Measurements from ENCODE around the gene CISD1. TPM values are rescaled to one million over a fixed set of nuclear protein-coding genes. Genes with fewer than 3 reads are reported as not detected.
"Not testable (repeated sequence)": the region's sequence is repeated elsewhere in the genome, so short reads cannot be mapped to it uniquely, and the experiment has no call there.

The CISD1 gene
- total and polyA plus RNA-seq, 10 of the 15 experiments (the other 5 are each of a cell fraction or from before 2014, with no cell fraction given), result 23.0 to 162 (median 58.5) TPM

DNA sequence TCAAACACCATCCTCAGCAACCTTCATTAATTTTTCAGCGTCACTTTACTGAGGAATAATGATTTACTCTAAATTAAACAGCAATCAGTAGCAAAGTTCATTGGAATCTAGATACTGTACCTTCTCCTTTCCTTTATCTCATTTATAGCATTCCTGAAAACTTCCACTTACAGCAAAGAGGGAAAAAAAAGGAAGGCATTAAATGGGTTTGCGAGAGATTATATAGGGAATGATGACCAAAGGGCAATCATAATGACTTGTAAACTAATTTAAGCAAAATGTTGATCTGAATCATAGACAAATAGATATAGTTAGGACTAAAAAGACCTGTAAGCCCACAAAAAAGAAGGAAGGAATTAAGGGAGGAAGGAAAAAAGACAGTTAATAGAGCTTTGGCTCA lies 43.3 kb upstream of the CISD1 start:
- FAIRE-seq, result no peak
- TF ChIP-seq LARP7 (IDR thresholded peaks at IDR 0.05), result no peak
- no peak for TF ChIP-seq SREBF2 (IDR thresholded peaks at IDR 0.05; ENCODE audit: low read length)
- TF ChIP-seq YBX1 (IDR thresholded peaks at IDR 0.05), result no peak
- TF ChIP-seq CHD1 (IDR thresholded peaks at IDR 0.05; ENCODE audit: low read depth, low read length), result no peak
- TF ChIP-seq BMI1 (IDR thresholded peaks at IDR 0.05; ENCODE audit: borderline replicate concordance), result no peak
- TF ChIP-seq, protein P1, sequence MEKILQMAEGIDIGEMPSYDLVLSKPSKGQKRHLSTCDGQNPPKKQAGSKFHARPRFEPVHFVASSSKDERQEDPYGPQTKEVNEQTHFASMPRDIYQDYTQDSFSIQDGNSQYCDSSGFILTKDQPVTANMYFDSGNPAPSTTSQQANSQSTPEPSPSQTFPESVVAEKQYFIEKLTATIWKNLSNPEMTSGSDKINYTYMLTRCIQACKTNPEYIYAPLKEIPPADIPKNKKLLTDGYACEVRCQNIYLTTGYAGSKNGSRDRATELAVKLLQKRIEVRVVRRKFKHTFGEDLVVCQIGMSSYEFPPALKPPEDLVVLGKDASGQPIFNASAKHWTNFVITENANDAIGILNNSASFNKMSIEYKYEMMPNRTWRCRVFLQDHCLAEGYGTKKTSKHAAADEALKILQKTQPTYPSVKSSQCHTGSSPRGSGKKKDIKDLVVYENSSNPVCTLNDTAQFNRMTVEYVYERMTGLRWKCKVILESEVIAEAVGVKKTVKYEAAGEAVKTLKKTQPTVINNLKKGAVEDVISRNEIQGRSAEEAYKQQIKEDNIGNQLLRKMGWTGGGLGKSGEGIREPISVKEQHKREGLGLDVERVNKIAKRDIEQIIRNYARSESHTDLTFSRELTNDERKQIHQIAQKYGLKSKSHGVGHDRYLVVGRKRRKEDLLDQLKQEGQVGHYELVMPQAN (conservative IDR thresholded peaks at IDR 0.05), result no peak
- TF ChIP-seq SMC3 (IDR thresholded peaks at IDR 0.05; ENCODE audit: borderline replicate concordance, low read length), result no peak
- TF ChIP-seq, protein P2, sequence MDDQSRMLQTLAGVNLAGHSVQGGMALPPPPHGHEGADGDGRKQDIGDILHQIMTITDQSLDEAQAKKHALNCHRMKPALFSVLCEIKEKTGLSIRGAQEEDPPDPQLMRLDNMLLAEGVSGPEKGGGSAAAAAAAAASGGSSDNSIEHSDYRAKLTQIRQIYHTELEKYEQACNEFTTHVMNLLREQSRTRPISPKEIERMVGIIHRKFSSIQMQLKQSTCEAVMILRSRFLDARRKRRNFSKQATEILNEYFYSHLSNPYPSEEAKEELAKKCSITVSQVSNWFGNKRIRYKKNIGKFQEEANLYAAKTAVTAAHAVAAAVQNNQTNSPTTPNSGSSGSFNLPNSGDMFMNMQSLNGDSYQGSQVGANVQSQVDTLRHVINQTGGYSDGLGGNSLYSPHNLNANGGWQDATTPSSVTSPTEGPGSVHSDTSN (IDR thresholded peaks at IDR 0.05; ENCODE audit: insufficient replicate concordance, low read depth, low read length), result no peak
- no peak for TF ChIP-seq ETV6 (conservative IDR thresholded peaks at IDR 0.05 in 1 of 2, IDR thresholded peaks at IDR 0.05 in 1 of 2; ENCODE audit: borderline replicate concordance in 1 of 2, low read depth in 1 of 2)
- no peak for TF ChIP-seq SIX5 (IDR thresholded peaks at IDR 0.05; ENCODE audit: low read depth, low read length, severe bottlenecking)
- TF ChIP-seq, protein P3, sequence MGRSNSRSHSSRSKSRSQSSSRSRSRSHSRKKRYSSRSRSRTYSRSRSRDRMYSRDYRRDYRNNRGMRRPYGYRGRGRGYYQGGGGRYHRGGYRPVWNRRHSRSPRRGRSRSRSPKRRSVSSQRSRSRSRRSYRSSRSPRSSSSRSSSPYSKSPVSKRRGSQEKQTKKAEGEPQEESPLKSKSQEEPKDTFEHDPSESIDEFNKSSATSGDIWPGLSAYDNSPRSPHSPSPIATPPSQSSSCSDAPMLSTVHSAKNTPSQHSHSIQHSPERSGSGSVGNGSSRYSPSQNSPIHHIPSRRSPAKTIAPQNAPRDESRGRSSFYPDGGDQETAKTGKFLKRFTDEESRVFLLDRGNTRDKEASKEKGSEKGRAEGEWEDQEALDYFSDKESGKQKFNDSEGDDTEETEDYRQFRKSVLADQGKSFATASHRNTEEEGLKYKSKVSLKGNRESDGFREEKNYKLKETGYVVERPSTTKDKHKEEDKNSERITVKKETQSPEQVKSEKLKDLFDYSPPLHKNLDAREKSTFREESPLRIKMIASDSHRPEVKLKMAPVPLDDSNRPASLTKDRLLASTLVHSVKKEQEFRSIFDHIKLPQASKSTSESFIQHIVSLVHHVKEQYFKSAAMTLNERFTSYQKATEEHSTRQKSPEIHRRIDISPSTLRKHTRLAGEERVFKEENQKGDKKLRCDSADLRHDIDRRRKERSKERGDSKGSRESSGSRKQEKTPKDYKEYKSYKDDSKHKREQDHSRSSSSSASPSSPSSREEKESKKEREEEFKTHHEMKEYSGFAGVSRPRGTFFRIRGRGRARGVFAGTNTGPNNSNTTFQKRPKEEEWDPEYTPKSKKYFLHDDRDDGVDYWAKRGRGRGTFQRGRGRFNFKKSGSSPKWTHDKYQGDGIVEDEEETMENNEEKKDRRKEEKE (IDR thresholded peaks at IDR 0.05), result no peak
- DNase-seq (ENCODE audit: low read depth, low spot score), result no peak
- Histone ChIP-seq H4K20me1 (ENCODE audit: control insufficient read depth, insufficient read depth) (no peaks in the 10 kb centered on the region), H3K36me3 (ENCODE audit: control insufficient read depth in 2 of 2, insufficient read depth in 2 of 2, low read length in 1 of 2) (peaks cover 0 to 6% of the 10 kb centered on the region in 2 experiments), H3K4me1 (ENCODE audit: control insufficient read depth, insufficient read depth, low read length) (no peaks in the 10 kb centered on the region), H3K9ac (ENCODE audit: control insufficient read depth, insufficient read depth, low read length) (no peak overlapping the region), H3K4me2 (ENCODE audit: control insufficient read depth, insufficient read depth) (no peak overlapping the region), H3K27me3 (replicated peaks in 1 of 2; ENCODE audit: control insufficient read depth in 2 of 2, insufficient read depth in 2 of 2, low read length in 1 of 2) (no peaks in the 10 kb centered on the region), H3K79me2 (ENCODE audit: control insufficient read depth, insufficient read depth, low read length) (no peaks in the 10 kb centered on the region; the same call in 1 of the 2 replicates), H3K27ac (ENCODE audit: control insufficient read depth, insufficient read depth) (no peak overlapping the region), H2AFZ (ENCODE audit: control insufficient read depth, low read depth, low read length) (no peak overlapping the region), H3K4me3 (no peak overlapping the region), H3K9me3 (replicated peaks; ENCODE audit: control insufficient read depth, insufficient read depth, low read length) (no peaks in the 10 kb centered on the region)
- 97% methylated on average over 2 of the region's 2 CpGs for WGBS (ENCODE audit: insufficient coverage, insufficient replicate concordance, low lambda C conversion rate, missing lambda C conversion rate)
- ChIA-PET POLR2A (no interaction called here), RAD21 (ENCODE audit: unreplicated experiment) (no interaction called here), SMC1A (ENCODE audit: uncharacterized antibody, unreplicated experiment) (interaction anchor here (1.0 to 3.8 kb wide), 3 partner anchors 23 to 65 kb away, joined by 3 to 12 read pairs (median 3); no protein-coding TSS in a partner anchor), CTCF (no interaction called here)
- ATAC-seq, result no peak
- intact Hi-C loops (cut with micrococcal nuclease; ENCODE audit: unreplicated experiment), result no loop called here
- BruUV-seq (replicated peaks), result no TSS peak
- in situ Hi-C loops (cut with MboI), result no loop called here

DNA sequence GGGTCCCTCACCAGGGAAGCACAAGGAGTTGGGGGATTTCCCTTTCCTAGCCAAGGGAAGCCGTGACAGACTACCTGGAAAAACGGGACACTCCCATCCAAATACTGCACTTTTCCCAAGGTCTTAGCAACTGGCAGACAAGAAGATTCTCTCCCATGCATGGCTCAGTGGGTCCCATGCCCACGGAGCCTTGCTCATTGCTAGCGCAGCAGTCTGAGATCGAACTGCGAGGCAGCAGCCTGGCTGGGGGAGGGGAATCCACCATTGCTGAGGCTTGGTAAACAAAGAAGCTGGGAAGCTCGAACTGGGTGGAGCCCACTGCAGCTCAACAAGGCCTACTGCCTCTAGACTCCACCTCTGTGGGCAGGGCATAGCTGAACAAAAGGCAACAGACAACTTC lies 39.1 kb upstream of the CISD1 start:
- H3K79me2 ChIP-seq (ENCODE audit: control insufficient read depth, insufficient read depth, low read length); H4K20me1 ChIP-seq (ENCODE audit: control insufficient read depth, insufficient read depth); DNase-seq (ENCODE audit: low read depth, low spot score); H3K9ac ChIP-seq (ENCODE audit: control insufficient read depth, insufficient read depth, low read length); FAIRE-seq; H3K27ac ChIP-seq (ENCODE audit: control insufficient read depth, insufficient read depth); RAD21 ChIA-PET (ENCODE audit: unreplicated experiment); ATAC-seq; H3K27me3 ChIP-seq (replicated peaks in 1 of 2; ENCODE audit: control insufficient read depth in 2 of 2, insufficient read depth in 2 of 2, low read length in 1 of 2); H3K4me3 ChIP-seq; POLR2A ChIA-PET; H3K9me3 ChIP-seq (replicated peaks; ENCODE audit: control insufficient read depth, insufficient read depth, low read length); BruUV-seq (replicated peaks); in situ Hi-C loops (cut with MboI); H3K4me1 ChIP-seq (ENCODE audit: control insufficient read depth, insufficient read depth, low read length); H2AFZ ChIP-seq (ENCODE audit: control insufficient read depth, low read depth, low read length); intact Hi-C loops (cut with micrococcal nuclease; ENCODE audit: unreplicated experiment); H3K4me2 ChIP-seq (ENCODE audit: control insufficient read depth, insufficient read depth); H3K36me3 ChIP-seq (ENCODE audit: control insufficient read depth in 2 of 2, insufficient read depth in 2 of 2, low read length in 1 of 2): not testable (repeated sequence)
- SMC1A ChIA-PET (ENCODE audit: uncharacterized antibody, unreplicated experiment), result interaction anchor here (1.4 kb wide), 1 partner anchor 8 kb away, joined by 4 read pairs; no protein-coding TSS in a partner anchor
- CTCF ChIA-PET, result interaction anchor here (1.2 kb wide), 1 partner anchor 61 kb away, joined by 4 read pairs; no protein-coding TSS in a partner anchor
- 97% methylated on average over 7 of the region's 7 CpGs for WGBS (ENCODE audit: insufficient coverage, insufficient replicate concordance, low lambda C conversion rate, missing lambda C conversion rate)

All from GM12878 (cell line).